ENCODE results near the gene CELF2.

Gene CELF2

DNA sequence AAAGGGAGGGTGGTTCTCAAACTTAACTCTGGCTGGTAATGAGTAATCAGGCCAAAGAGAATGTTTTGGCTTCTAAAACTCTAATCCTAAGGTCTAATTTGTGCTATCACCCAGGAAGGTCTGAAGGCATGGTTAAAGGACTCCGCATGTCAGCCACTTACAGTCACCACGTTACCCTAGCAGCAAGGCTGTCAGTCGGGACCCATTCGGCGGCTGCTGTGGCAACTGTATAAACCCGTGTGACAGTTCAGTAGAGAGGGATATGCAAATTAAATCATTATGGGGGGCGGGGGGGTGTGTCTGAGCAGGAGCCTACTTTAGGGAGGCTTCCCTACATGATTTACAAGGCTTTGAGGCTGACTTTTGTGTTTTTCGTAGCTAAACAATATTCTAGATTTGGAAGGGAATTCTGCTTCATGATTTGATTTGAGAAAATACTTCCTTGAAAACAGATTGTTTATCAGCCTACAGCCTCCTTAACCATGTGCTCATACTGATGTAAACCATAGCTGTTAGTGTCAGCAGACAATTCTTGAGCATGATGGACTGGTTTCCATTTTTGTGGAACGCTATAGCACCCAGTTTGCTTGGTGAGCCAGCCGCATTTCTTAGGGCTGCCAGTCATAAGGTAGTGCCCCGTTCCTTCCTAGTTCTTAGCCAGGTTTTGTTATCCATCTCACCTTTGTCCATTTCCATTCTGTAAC, 309.4 kb downstream of the CELF2 start:
- no peak overlapping the region for H3K4me3 Mint-ChIP-seq
- H3K36me3 Mint-ChIP-seq (ENCODE audit: low read depth), result peaks cover 94% of the 10 kb centered on the region
- H3K4me1 Mint-ChIP-seq (ENCODE audit: low read depth), result peaks cover 55% of the 10 kb centered on the region
- H3K27ac Mint-ChIP-seq, result peak overlapping the region; percentile 58
- DNase-seq, result no peak
- no peaks in the 10 kb centered on the region for H3K27me3 Mint-ChIP-seq
- no peaks in the 10 kb centered on the region for H3K9me3 Mint-ChIP-seq

DNA sequence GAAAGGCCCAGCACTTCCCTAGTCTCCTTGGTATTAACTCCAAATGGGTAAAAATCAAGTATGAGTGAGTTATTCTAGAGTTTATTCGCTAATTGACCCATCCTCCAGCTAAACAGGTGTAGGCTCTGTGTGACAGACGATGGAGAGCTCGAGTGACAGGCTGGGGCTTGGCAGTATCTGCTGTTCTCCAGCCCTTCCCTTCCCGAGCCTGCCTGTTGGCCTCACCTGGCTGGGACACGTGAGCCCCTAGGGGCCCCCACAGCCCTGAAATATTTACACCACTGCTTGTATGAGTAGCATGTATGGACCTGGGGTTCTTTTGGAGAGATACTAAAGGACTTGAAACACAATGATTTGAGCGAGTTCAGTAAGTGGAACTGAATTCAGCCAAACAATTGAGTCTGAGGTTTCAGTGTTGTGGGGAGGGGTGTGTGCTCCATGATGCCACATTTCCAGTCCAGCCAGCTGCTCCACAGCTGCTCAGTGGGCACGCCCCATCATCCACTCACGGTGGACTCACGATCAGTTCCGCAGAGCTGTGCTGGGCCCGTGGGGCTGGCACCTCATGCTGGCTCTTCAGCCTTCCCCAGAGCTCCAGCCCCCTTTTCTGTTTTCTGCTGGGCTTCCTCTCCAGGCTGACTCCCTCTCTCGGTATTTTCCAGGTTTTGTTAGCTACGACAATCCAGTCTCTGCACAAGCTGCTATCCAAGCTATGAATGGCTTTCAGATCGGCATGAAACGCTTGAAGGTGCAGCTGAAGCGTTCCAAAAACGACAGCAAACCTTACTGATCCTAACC, 310.8 kb downstream of the CELF2 start:
- H3K4me3 Mint-ChIP-seq, result no peak overlapping the region
- peak overlapping the region; percentile 78 for H3K27ac Mint-ChIP-seq
- peaks cover 95% of the 10 kb centered on the region for H3K36me3 Mint-ChIP-seq (ENCODE audit: low read depth)
- DNase-seq, result no peak
- H3K4me1 Mint-ChIP-seq (ENCODE audit: low read depth), result peaks cover 56% of the 10 kb centered on the region
- H3K27me3 Mint-ChIP-seq, result no peaks in the 10 kb centered on the region
- H3K9me3 Mint-ChIP-seq, result no peaks in the 10 kb centered on the region

DNA sequence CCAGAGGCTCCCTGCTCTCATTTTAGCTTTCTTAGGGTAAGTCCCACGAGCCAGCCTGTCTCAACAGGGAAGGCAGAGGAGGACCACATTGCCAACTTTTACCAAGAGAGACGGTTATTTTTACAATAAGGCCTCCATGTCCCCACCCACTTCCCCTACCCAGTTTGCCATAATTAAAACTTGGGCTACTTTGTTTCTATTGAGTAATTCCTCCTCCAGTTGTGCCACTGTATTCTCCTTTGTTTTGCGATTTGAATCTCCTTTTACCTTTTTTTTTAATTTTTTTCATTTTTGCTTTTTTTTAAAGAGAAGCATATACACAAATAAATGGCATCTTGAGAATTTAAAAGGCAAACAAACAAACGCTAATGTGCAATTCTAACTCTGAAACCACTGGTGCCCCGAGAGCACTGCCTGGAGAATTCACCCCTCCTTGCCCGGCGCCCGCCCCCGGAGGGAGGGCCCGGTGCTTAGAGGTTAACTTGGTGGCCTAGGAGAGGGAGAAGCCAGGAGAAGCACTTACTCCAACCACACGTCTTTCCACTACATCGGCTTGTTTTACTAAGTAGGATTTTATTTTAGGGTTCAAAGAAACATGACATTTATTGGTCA, 311.5 kb downstream of the CELF2 start:
- H3K27ac Mint-ChIP-seq, result peak overlapping the region; percentile 78
- peaks cover 57% of the 10 kb centered on the region for H3K4me1 Mint-ChIP-seq (ENCODE audit: low read depth)
- peaks cover 94% of the 10 kb centered on the region for H3K36me3 Mint-ChIP-seq (ENCODE audit: low read depth)
- no peak overlapping the region for H3K4me3 Mint-ChIP-seq
- no peaks in the 10 kb centered on the region for H3K27me3 Mint-ChIP-seq
- no peaks in the 10 kb centered on the region for H3K9me3 Mint-ChIP-seq
- no peak for DNase-seq

DNA sequence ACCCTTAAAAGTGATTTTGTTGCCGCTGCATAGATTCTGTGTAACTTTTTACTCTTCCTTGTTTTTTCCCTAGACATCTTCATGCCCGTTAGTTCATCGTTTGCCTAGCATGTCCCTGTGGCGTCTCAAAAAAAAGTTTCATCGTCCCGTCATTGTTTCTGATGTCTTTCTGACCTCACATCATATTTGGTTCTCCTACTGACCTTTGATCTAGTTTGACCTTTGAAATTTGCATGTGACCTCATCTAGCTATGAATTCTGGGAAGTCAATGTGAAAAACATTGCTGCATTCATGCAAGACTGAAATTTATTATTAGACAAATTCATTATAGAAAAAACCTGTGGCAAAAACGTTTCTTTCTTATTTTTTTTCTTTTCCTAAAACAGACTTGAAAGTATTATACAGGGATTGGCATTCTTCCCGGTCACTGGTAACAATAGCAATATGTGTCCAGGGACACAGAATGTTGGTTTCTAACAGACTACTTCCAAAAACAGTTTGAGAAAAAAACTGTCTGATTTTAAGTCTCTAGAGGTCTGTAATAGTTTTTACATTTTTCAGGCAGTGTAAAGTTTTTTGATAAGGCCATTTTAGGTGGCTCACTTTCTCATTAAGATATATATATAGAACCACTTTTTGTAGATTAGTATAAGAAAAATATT, 312.8 kb downstream of the CELF2 start:
- Mint-ChIP-seq H3K4me3 (no peak overlapping the region), H3K4me1 (ENCODE audit: low read depth) (peaks cover 66% of the 10 kb centered on the region), H3K9me3 (no peaks in the 10 kb centered on the region), H3K36me3 (ENCODE audit: low read depth) (peaks cover 94% of the 10 kb centered on the region), H3K27ac (peak overlapping the region; percentile 40), H3K27me3 (no peaks in the 10 kb centered on the region)
- DNase-seq, result no peak

- H3K27me3 Mint-ChIP-seq, result no peaks in the 10 kb centered on the region
- H3K36me3 Mint-ChIP-seq (ENCODE audit: low read depth), result peaks cover 89% of the 10 kb centered on the region
- H3K4me1 Mint-ChIP-seq (ENCODE audit: low read depth), result peaks cover 68% of the 10 kb centered on the region
- H3K27ac Mint-ChIP-seq, result no peak overlapping the region
- H3K4me3 Mint-ChIP-seq, result no peak overlapping the region
- no peak for DNase-seq
- H3K9me3 Mint-ChIP-seq, result no peaks in the 10 kb centered on the region
These were observed 313.4 kb downstream of the CELF2 start for GRCh38 chr10:11331046-11331577.

- Mint-ChIP-seq H3K27ac (peak overlapping the region; percentile 85), H3K4me1 (ENCODE audit: low read depth) (peaks cover 69% of the 10 kb centered on the region)
These were observed 314.1 kb downstream of the CELF2 start for GRCh38 chr10:11331726-11332125.

DNA sequence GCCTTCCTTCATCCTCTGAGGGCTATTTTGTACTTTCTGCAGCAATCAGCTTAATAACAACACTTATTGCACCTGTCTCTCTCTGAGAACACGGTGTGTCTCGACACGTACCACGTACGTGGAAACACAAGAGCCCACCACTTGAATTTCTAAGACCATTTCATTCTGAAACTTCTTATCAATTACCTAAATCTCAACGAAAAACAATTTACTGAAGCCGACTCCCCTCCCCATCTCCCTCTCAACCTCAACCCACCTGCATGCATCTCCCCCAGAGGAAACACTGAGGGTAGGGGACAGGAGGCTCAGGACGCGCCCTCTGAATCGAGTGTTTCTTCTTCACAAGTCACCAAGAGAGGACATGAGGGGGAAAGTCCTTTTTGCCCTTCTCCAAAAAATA, 315.2 kb downstream of the CELF2 start:
- Mint-ChIP-seq H3K4me3 (no peak overlapping the region), H3K27me3 (no peaks in the 10 kb centered on the region), H3K9me3 (no peaks in the 10 kb centered on the region), H3K27ac (peak overlapping the region; percentile 85), H3K4me1 (ENCODE audit: low read depth) (peaks cover 69% of the 10 kb centered on the region), H3K36me3 (ENCODE audit: low read depth) (peaks cover 73% of the 10 kb centered on the region)
- no peak for DNase-seq

More at GRCh38 chr10:11331726-11332125, 314.1 kb downstream of the CELF2 start:
- H3K9me3 Mint-ChIP-seq, result no peaks in the 10 kb centered on the region
- no peak for DNase-seq
- no peak overlapping the region for H3K4me3 Mint-ChIP-seq
- H3K27me3 Mint-ChIP-seq, result no peaks in the 10 kb centered on the region
- H3K36me3 Mint-ChIP-seq (ENCODE audit: low read depth), result peaks cover 83% of the 10 kb centered on the region

- H3K27me3 Mint-ChIP-seq, result no peaks in the 10 kb centered on the region
- DNase-seq, result no peak
- no peaks in the 10 kb centered on the region for H3K9me3 Mint-ChIP-seq
- no peak overlapping the region for H3K4me3 Mint-ChIP-seq
- H3K27ac Mint-ChIP-seq, result peak overlapping the region; percentile 81
- peaks cover 61% of the 10 kb centered on the region for H3K4me1 Mint-ChIP-seq (ENCODE audit: low read depth)
- H3K36me3 Mint-ChIP-seq (ENCODE audit: low read depth), result peaks cover 57% of the 10 kb centered on the region
These were observed 316.8 kb downstream of the CELF2 start for GRCh38 chr10:11334436-11334835.

GRCh38 chr10:11335167-11335652, 317.5 kb downstream of the CELF2 start:
- Mint-ChIP-seq H3K9me3 (no peaks in the 10 kb centered on the region), H3K4me1 (ENCODE audit: low read depth) (peaks cover 55% of the 10 kb centered on the region), H3K36me3 (ENCODE audit: low read depth) (peaks cover 51% of the 10 kb centered on the region), H3K4me3 (no peak overlapping the region), H3K27me3 (no peaks in the 10 kb centered on the region), H3K27ac (peak overlapping the region; percentile 81)
- DNase-seq, result no peak

DNA sequence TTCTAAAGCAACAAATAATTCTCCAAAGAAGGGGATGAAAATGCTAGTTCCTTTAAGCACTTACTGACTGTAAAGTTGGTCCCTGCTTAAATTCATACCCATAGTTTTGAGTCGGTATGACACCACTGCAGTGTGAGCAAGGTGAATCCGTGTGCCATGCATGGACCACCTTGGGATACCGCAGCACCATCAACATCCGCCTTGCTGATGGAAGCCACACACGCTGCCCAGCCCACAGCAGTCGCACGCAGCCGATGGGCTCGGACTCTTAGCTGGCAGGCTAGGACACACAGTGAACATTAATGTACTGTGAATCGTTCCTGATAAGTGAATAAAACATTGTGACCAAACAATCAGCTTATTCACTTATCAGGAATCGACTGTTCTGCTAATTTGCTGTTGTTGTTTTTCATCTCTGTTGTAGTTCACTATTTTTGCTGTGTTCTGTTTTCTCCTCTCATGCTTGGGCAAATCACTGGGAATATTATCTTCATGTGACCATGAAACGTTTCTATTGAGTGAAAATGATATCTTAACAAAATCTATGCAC, 318.3 kb downstream of the CELF2 start:
- H3K27ac Mint-ChIP-seq, result peak overlapping the region; percentile 64
- no peaks in the 10 kb centered on the region for H3K9me3 Mint-ChIP-seq
- no peak for DNase-seq
- no peaks in the 10 kb centered on the region for H3K27me3 Mint-ChIP-seq
- no peak overlapping the region for H3K4me3 Mint-ChIP-seq
- peaks cover 50% of the 10 kb centered on the region for H3K4me1 Mint-ChIP-seq (ENCODE audit: low read depth)
- peaks cover 44% of the 10 kb centered on the region for H3K36me3 Mint-ChIP-seq (ENCODE audit: low read depth)

GRCh38 chr10:11336722-11337162, 319.1 kb downstream of the CELF2 start:
- DNase-seq, result no peak
- Mint-ChIP-seq H3K4me1 (ENCODE audit: low read depth) (peaks cover 46% of the 10 kb centered on the region), H3K27me3 (no peaks in the 10 kb centered on the region), H3K27ac (peak overlapping the region; percentile 42), H3K36me3 (ENCODE audit: low read depth) (peaks cover 37% of the 10 kb centered on the region), H3K4me3 (peak overlapping the region; percentile 58), H3K9me3 (no peaks in the 10 kb centered on the region)

GRCh38 chr10:11337516-11337915, 319.8 kb downstream of the CELF2 start:
- H3K4me3 Mint-ChIP-seq, result peak overlapping the region; percentile 58
- peaks cover 39% of the 10 kb centered on the region for H3K4me1 Mint-ChIP-seq (ENCODE audit: low read depth)
- no peak for DNase-seq
- H3K27ac Mint-ChIP-seq, result peak overlapping the region; percentile 42
- peaks cover 29% of the 10 kb centered on the region for H3K36me3 Mint-ChIP-seq (ENCODE audit: low read depth)
- H3K9me3 Mint-ChIP-seq, result no peaks in the 10 kb centered on the region
- no peaks in the 10 kb centered on the region for H3K27me3 Mint-ChIP-seq

GRCh38 chr10:11338160-11338844, 320.6 kb downstream of the CELF2 start:
- no peak for DNase-seq
- no peaks in the 10 kb centered on the region for H3K27me3 Mint-ChIP-seq
- no peak overlapping the region for H3K4me3 Mint-ChIP-seq
- H3K36me3 Mint-ChIP-seq (ENCODE audit: low read depth), result peaks cover 21% of the 10 kb centered on the region
- H3K9me3 Mint-ChIP-seq, result no peaks in the 10 kb centered on the region
- H3K27ac Mint-ChIP-seq, result peak overlapping the region; percentile 53
- peaks cover 31% of the 10 kb centered on the region for H3K4me1 Mint-ChIP-seq (ENCODE audit: low read depth)

Data from activated T-cell treated with anti-CD3 and anti-CD28 coated beads, Interleukin-2, amount 50 U/mL, for 24 hours (primary cell).